ENCODE results near the gene UBE2V1. TPM values are rescaled to one million over a fixed set of nuclear protein-coding genes. Genes with fewer than 3 reads are reported as not detected.
A peak's percentile ranks its signal among the peaks of the same experiment; 100 is the strongest.
"Not testable (repeated sequence)": the region's sequence is repeated elsewhere in the genome, so short reads cannot be mapped to it uniquely, and the experiment has no call there.

The UBE2V1 gene
- total RNA-seq, result 100 to 1,000 TPM; 160 to 183 TPM
- polyA plus RNA-seq, result 176 TPM

DNA sequence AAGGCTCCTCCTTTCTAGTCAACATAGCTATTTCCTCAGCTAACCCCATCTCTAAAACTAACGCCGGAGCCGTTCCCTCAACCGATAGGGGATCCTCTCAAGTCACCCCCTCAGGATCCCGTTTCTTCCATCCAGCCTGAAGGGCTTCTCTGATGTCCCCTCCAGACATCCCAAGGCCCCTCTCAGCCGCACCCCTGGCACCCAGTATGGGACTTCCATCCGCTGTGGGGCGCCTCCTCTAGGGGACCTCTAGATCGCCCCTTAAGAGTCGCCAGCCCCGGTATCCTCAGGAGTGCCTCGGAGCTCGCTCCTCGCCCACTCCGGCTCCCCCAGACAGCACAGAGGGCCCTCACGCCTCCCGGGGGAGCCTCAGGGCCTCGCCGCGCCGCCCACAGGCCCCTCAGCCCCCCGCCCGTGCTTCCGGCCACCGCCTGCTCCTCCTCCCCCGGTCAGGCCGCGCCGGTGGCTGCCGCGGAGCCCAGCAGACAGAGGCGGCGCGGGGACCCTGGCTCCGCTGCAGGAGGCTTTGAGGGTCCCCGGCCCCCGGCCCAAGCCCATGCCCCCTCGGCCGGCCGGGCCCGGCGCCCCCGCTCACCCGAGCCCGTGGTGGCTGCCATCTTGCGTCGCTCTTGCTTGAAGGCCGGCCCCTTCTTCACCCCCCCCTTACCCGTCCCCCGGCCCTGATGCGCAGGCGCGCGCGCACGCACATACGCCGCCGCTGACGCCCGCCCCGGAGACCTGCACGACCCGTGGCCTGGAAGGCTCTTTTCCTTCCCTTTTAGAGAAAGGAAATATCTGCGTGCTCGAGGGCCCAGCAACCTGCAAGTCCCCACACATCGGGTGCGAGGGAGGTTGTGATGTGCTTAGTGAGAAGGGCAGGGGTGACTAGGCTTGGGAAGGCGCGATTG lies at the start of gene UBE2V1:
TSS of gene UBE2V1 (minus strand) at position 639 of the 908 bp plus-strand sequence. CDS start at position 617, 22 bp downstream.
- peaks cover 0 to 3% of the 10 kb centered on the region in 2 donors for H3K27me3 Mint-ChIP-seq
- peaks cover 74% of the 10 kb centered on the region for H3K4me1 ChIP-seq (ENCODE audit: insufficient read depth, low read length)

GRCh38 chr20:50161494-50161893 lies 48.5 kb upstream of the UBE2V1 start:
- H3K27ac Mint-ChIP-seq; H3K27me3 Mint-ChIP-seq; H3K4me1 ChIP-seq (ENCODE audit: insufficient read depth, low read length): not testable (repeated sequence)

More for the DNA sequence above, at the start of gene UBE2V1:
- ChIA-PET CTCF (interaction anchor here (0.7 to 2.7 kb wide), 5 partner anchors 8 to 134 kb away, joined by 3 to 9 read pairs (median 5); no protein-coding TSS in a partner anchor), POLR2A (interaction anchor here (0.6 to 1.6 kb wide), 7 partner anchors 19 to 397 kb away, joined by 3 to 6 read pairs (median 3); partner anchors contain the start of genes PEDS1 and PTPN1)
- H3K4me3 Mint-ChIP-seq, result peak within 1 kb of the TSS; percentile 95 to 99 (median 99)
- H3K27me3 ChIP-seq (ENCODE audit: insufficient read depth, low read length, poor library complexity, severe bottlenecking), result no peaks in the 10 kb centered on the region
- peak within 1 kb of the TSS; percentile 83 for H3K4me3 ChIP-seq (ENCODE audit: low read length)
- H3K9me3 ChIP-seq (ENCODE audit: low read length), result no peaks in the 10 kb centered on the region
- peaks cover 74 to 85% (median 80%) of the 10 kb centered on the region in 3 donors for H3K4me1 Mint-ChIP-seq
- DNase-seq, result peak; percentile 84 to 92 (median 86)
- H3K36me3 ChIP-seq (ENCODE audit: insufficient read depth, low read length), result peaks cover 4% of the 10 kb centered on the region
- H3K9me3 Mint-ChIP-seq, result no peaks in the 10 kb centered on the region
- peaks cover 0 to 26% (median 1%) of the 10 kb centered on the region in 3 donors for H3K36me3 Mint-ChIP-seq
- H3K27ac ChIP-seq (ENCODE audit: low read depth, low read length), result peak within 1 kb of the TSS; percentile 89
- H3K27ac Mint-ChIP-seq, result peak within 1 kb of the TSS; percentile 95 to 99 (median 98)

GRCh38 chr20:50153500-50154377 lies 40.8 kb upstream of the UBE2V1 start, which contains the start of gene PEDS1:
Gene PEDS1 (minus strand): TSS chr20:50153723. CDS start chr20:50153637, 86 bp downstream.
- Mint-ChIP-seq H3K27ac (peak within 1 kb of the TSS; percentile 81 to 97 (median 93)), H3K4me1 (peaks cover 41 to 52% (median 50%) of the 10 kb centered on the region in 3 donors), H3K27me3 (no peaks in the 10 kb centered on the region), H3K9me3 (no peaks in the 10 kb centered on the region), H3K36me3 (peaks cover 0 to 16% (median 0%) of the 10 kb centered on the region in 3 donors), H3K4me3 (peak within 1 kb of the TSS; percentile 83 to 94 (median 86))
- H3K27ac ChIP-seq (ENCODE audit: low read depth, low read length), result peak within 1 kb of the TSS; percentile 89
- CTCF ChIA-PET, result interaction anchor here (0.8 to 8.4 kb wide), 15 partner anchors 9 to 218 kb away, joined by 3 to 70 read pairs (median 5); no protein-coding TSS in a partner anchor
- peaks cover 26% of the 10 kb centered on the region for H3K4me1 ChIP-seq (ENCODE audit: insufficient read depth, low read length)
- DNase-seq, result peak; percentile 77 to 86 (median 82)
- H3K36me3 ChIP-seq (ENCODE audit: insufficient read depth, low read length), result no peaks in the 10 kb centered on the region
- peak within 1 kb of the TSS; percentile 91 for H3K4me3 ChIP-seq (ENCODE audit: low read length)
- H3K9me3 ChIP-seq (ENCODE audit: low read length), result no peaks in the 10 kb centered on the region
- no peaks in the 10 kb centered on the region for H3K27me3 ChIP-seq (ENCODE audit: insufficient read depth, low read length, poor library complexity, severe bottlenecking)
- POLR2A ChIA-PET, result interaction anchor here (0.5 to 2.0 kb wide), 11 partner anchors 12 to 435 kb away, joined by 3 to 11 read pairs (median 4); partner anchors contain the start of genes CEBPB, PTPN1, RNF114 and UBE2V1

More at GRCh38 chr20:50161494-50161893, 48.5 kb upstream of the UBE2V1 start:
- not testable (repeated sequence) for H3K9me3 Mint-ChIP-seq; H3K27ac ChIP-seq (ENCODE audit: low read depth, low read length); H3K36me3 ChIP-seq (ENCODE audit: insufficient read depth, low read length); H3K36me3 Mint-ChIP-seq; DNase-seq; H3K4me1 Mint-ChIP-seq; H3K4me3 ChIP-seq (ENCODE audit: low read length); H3K9me3 ChIP-seq (ENCODE audit: low read length); H3K27me3 ChIP-seq (ENCODE audit: insufficient read depth, low read length, poor library complexity, severe bottlenecking); H3K4me3 Mint-ChIP-seq
- POLR2A ChIA-PET, result interaction anchor here (0.7 to 1.0 kb wide), 2 partner anchors 41 to 62 kb away, joined by 3 to 8 read pairs; no protein-coding TSS in a partner anchor
- CTCF ChIA-PET, result interaction anchor here (1.0 to 1.4 kb wide), 3 partner anchors 14 to 183 kb away, joined by 3 to 4 read pairs (median 3); no protein-coding TSS in a partner anchor

DNA sequence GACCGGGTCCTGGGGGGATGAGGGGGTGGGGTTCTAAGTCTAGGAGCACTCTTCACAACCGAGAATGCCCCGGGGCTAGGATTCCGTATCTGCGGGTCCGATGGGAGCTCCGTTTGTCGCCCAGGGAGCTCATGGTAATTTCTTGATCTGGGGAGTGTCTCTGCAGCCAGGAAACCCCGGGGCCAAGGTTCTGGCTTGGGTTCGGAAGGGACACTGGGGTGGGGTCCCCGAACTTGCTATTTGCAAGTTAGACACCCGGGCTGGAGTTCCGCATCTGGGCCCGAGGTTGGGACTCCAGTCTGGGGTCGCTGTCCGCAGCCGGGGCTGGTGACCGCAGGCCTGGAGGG lies 40.2 kb upstream of the UBE2V1 start:
- H3K36me3 ChIP-seq (ENCODE audit: insufficient read depth, low read length), result no peaks in the 10 kb centered on the region
- peaks cover 47 to 58% (median 56%) of the 10 kb centered on the region in 3 donors for H3K4me1 Mint-ChIP-seq
- peaks cover 29% of the 10 kb centered on the region for H3K4me1 ChIP-seq (ENCODE audit: insufficient read depth, low read length)
- H3K4me3 ChIP-seq (ENCODE audit: low read length), result peak overlapping the region; percentile 91
- peak overlapping the region; percentile 70 to 95 (median 89) for H3K27ac Mint-ChIP-seq
- POLR2A ChIA-PET, result interaction anchor here (0.5 to 2.0 kb wide), 14 partner anchors 13 to 568 kb away, joined by 3 to 11 read pairs (median 4); partner anchors contain the start of genes CEBPB, PTPN1, RNF114 and UBE2V1
- no peaks in the 10 kb centered on the region for H3K27me3 ChIP-seq (ENCODE audit: insufficient read depth, low read length, poor library complexity, severe bottlenecking)
- CTCF ChIA-PET, result interaction anchor here (1.0 to 8.4 kb wide), 14 partner anchors 10 to 174 kb away, joined by 3 to 70 read pairs (median 5); no protein-coding TSS in a partner anchor
- H3K36me3 Mint-ChIP-seq, result peaks cover 0 to 22% (median 0%) of the 10 kb centered on the region in 3 donors
- H3K27me3 Mint-ChIP-seq, result peaks cover 0 to 1% of the 10 kb centered on the region in 2 donors
- H3K9me3 Mint-ChIP-seq, result no peaks in the 10 kb centered on the region
- H3K4me3 Mint-ChIP-seq, result peak overlapping the region; percentile 83 to 94 (median 86)
- H3K9me3 ChIP-seq (ENCODE audit: low read length), result no peaks in the 10 kb centered on the region
- H3K27ac ChIP-seq (ENCODE audit: low read depth, low read length), result peak overlapping the region; percentile 89
- no peak for DNase-seq

- peak overlapping the region; percentile 91 for H3K4me3 ChIP-seq (ENCODE audit: low read length)
- peaks cover 0 to 1% of the 10 kb centered on the region in 2 donors for H3K27me3 Mint-ChIP-seq
Observed at GRCh38 chr20:50152394-50153152, 39.6 kb upstream of the UBE2V1 start.

GRCh38 chr20:50151034-50151743 lies 38.2 kb upstream of the UBE2V1 start:
- Histone ChIP-seq H3K9me3 (ENCODE audit: low read length) (no peaks in the 10 kb centered on the region), H3K4me1 (ENCODE audit: insufficient read depth, low read length) (peaks cover 47% of the 10 kb centered on the region), H3K27me3 (ENCODE audit: insufficient read depth, low read length, poor library complexity, severe bottlenecking) (no peaks in the 10 kb centered on the region), H3K4me3 (ENCODE audit: low read length) (no peak overlapping the region), H3K27ac (ENCODE audit: low read depth, low read length) (peak overlapping the region; percentile 24), H3K36me3 (ENCODE audit: insufficient read depth, low read length) (no peaks in the 10 kb centered on the region)
- H3K27ac Mint-ChIP-seq, result peak overlapping the region in 7 of 8 donors; percentile 30 to 94 (median 76)
- peaks cover 0 to 33% (median 0%) of the 10 kb centered on the region in 3 donors for H3K36me3 Mint-ChIP-seq
- no peak for DNase-seq
- H3K9me3 Mint-ChIP-seq, result no peaks in the 10 kb centered on the region
- peaks cover 0 to 1% of the 10 kb centered on the region in 2 donors for H3K27me3 Mint-ChIP-seq
- POLR2A ChIA-PET, result interaction anchor here (0.5 to 1.9 kb wide), 3 partner anchors 35 to 546 kb away, joined by 6 to 7 read pairs (median 6); no protein-coding TSS in a partner anchor
- H3K4me3 Mint-ChIP-seq, result peak overlapping the region in 6 of 7 donors; percentile 5 to 94 (median 84)
- CTCF ChIA-PET, result interaction anchor here (1.8 to 8.4 kb wide), 3 partner anchors 15 to 30 kb away, joined by 7 to 70 read pairs (median 8); no protein-coding TSS in a partner anchor
- peaks cover 66 to 77% (median 75%) of the 10 kb centered on the region in 3 donors for H3K4me1 Mint-ChIP-seq

More at GRCh38 chr20:50152394-50153152, 39.6 kb upstream of the UBE2V1 start:
- ChIA-PET CTCF (interaction anchor here (1.0 to 8.4 kb wide), 11 partner anchors 11 to 312 kb away, joined by 3 to 70 read pairs (median 6); no protein-coding TSS in a partner anchor), POLR2A (interaction anchor here (0.6 to 2.0 kb wide), 12 partner anchors 13 to 568 kb away, joined by 3 to 8 read pairs (median 4); partner anchors contain the start of genes CEBPB, PTPN1, RNF114 and UBE2V1)
- H3K9me3 ChIP-seq (ENCODE audit: low read length), result no peaks in the 10 kb centered on the region
- peaks cover 35% of the 10 kb centered on the region for H3K4me1 ChIP-seq (ENCODE audit: insufficient read depth, low read length)
- peak overlapping the region; percentile 89 for H3K27ac ChIP-seq (ENCODE audit: low read depth, low read length)
- DNase-seq, result no peak
- peaks cover 0 to 23% (median 0%) of the 10 kb centered on the region in 3 donors for H3K36me3 Mint-ChIP-seq
- H3K9me3 Mint-ChIP-seq, result no peaks in the 10 kb centered on the region
- no peaks in the 10 kb centered on the region for H3K27me3 ChIP-seq (ENCODE audit: insufficient read depth, low read length, poor library complexity, severe bottlenecking)
- peak overlapping the region; percentile 70 to 95 (median 89) for H3K27ac Mint-ChIP-seq
- peak overlapping the region; percentile 83 to 94 (median 86) for H3K4me3 Mint-ChIP-seq
- H3K4me1 Mint-ChIP-seq, result peaks cover 52 to 63% (median 61%) of the 10 kb centered on the region in 3 donors
- H3K36me3 ChIP-seq (ENCODE audit: insufficient read depth, low read length), result no peaks in the 10 kb centered on the region
